ENCODE data around the gene TSNAXIP1.
"Not testable (repeated sequence)": the region's sequence is repeated elsewhere in the genome, so short reads cannot be mapped to it uniquely, and the experiment has no call there.

TSNAXIP1 gene

DNA sequence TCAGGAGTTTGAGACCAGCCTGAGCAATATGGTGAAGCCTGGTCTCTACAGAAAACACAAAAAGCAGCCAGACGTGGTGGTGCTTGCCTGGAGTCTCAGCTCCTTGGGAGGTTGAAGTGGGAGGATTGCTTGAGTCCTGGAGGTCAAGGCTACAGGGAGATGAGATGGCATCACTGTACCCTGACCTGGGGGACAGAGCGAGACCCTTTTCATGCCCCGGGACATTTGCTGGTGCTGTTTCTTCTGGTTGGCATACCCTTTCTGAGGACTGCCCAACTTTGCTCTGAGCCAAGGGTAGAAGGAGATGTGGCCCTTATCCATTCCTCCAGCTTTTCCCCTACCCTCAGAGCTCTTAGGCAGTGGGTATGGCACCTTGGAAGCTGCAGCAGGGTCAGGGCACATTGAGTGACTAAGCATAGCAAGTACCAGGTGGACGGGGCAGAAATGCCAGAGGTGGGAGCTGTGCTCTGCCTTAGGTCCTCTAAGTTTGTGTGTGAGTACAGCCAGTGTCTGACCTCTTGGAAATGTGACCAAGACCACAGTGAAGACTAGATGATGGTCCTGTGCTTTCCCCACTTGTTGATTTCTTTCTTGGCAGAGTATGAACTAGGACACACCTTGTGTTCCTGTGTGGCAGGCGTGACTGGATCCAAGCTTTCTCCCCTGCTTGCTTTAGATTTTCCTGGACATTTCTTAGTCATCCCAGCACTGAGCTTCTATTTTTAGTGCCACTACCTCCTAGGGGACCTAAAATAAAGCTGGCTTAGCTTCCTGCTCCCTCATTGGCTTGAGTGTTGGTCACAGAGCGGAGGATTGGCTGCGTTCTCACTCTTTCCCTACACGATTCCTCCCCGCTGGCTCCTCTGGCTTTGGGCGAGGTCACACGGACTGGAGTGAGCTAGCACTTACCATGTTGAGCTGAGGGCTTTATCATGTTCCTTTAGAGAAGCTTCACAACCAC lies 56.2 kb downstream of the TSNAXIP1 start:
- no peak for DNase-seq

DNA sequence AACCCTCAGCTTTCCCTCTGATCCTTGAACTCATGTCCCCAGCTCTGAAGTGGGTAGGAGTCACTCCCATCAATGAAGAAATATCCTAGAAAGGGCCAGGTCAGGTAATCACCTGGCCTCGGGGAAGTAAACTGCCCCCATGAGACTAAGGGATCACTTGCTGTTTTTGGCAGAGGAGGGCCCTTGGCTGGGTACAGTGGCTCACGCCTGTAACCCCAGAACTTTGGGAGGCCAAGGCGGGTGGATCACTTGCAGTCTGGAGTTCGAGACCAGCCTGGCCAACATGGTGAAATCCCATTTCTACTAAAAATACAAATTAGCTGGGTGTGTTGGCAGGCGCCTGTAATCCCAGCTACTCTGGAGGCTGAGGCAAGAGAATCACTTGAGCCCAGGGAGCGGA lies 57.4 kb downstream of the TSNAXIP1 start:
- not testable (repeated sequence) for DNase-seq

DNA sequence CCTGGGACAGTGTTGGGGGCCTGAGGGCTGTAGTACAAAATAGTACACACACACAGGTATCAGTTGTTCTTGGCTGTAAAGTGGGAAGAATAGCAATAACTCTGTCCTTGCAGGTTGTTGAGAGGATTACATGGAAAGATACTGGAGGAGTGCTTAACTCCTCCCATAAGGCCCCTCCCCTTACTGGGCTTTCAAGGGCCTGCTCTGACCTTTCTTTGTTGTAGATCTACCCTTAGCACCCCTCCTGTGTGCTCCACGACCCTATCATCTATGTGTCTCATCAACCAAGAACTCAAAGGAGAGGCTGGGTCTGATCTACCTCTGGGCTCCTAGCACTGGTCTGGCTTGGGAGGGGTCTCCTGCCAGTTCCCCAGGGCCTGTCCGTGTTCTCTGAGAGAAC lies 57.9 kb downstream of the TSNAXIP1 start:
- no peak for DNase-seq

DNA sequence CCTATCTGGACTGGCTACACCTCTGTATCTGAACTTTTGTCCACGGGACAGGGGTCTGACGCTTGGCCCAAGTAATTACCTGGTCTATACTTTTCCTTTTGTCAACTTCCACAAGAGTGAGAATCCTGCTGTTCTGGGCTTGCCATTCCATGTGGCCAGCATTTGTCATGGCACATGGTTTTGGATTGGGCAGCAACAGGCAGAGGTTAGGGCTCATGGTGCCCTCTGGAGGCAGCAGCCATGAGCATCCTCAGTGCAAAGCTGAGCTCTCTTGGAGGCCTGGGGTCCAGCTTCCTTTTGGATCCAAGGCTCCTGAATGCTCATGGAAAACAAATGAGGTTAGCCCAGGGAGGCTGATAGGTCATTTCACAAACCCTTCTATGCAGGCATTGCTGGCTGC lies 58.6 kb downstream of the TSNAXIP1 start:
- no peak for DNase-seq

GRCh38 chr16:67868290-67868689 lies 61.6 kb downstream of the TSNAXIP1 start:
- no peak for DNase-seq

GRCh38 chr16:67869653-67870052 lies 63.0 kb downstream of the TSNAXIP1 start:
- DNase-seq = no peak

DNA sequence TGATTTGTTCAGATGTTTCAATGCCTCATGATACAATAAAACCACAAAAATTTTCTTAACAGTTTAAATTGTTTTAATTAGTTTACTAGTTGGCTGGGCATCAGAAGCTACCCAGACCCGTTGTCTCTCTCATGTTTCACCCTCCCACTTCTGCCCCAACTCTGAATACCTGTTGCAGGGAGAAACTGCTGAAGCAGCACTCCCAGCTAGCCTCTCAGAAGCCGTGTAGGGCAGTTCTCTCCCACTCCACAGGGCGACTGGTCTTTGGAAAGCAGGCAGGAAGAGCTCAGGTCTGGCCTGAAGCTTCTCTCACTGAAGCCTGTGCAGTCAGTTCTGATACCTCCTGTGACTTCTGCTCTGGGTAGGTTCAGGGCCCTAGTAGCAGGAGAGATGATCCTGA lies 64.6 kb downstream of the TSNAXIP1 start:
- DNase-seq = no peak

- no peak for DNase-seq
Observed at GRCh38 chr16:67872131-67872630, 65.5 kb downstream of the TSNAXIP1 start.

GRCh38 chr16:67872631-67873434 lies 66.1 kb downstream of the TSNAXIP1 start, which contains the start of gene EDC4:
TSS of gene EDC4 (plus strand) at chr16:67873052. CDS start at chr16:67873262, 210 bp downstream.
- peak; percentile 88 for DNase-seq

DNA sequence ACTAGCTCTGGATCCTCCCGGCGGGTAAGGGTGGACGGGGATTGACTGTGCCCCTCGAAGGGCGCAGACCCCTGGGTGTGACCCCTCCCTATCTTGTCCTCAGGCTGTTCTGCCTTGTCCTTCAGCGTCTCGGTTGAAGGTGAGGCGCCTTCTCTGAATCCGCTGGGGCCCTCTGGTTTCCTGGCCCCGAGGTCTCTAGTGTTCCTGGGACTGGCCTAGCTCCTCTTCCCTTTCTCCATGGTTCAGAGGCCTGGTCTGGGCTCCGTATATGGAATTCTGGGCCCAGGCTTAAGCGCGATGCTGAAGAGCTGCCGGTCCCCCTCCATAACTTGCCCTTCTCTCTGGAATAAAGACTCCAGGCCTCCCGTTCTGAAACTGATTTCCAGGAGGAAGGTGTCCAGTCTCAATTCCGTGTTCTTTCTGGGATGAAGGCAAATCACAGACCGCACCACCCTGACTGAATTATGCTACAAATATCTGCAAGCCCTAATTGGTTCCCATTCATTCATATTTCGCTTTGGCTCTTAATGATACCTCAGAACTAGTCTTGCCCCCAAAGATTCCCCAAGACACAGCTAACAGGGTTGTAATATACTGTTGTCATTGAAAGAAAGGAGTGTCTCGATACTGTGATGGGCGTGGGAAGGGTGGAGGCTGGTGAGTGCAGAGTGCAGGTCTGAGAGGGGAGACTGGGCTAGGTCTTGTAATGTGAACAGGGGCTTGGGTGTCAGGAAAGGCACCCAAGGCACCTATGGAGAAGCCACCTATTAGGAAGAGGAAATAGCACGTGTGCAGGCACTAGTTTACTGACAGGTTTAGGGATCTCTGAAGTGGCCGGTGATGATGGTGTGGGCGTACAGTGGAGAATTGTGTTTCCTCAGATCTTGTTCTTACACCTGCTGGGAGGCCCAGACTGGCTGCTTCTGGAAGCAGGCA lies 67.0 kb downstream of the TSNAXIP1 start:
- DNase-seq = no peak

- DNase-seq = no peak
Observed at GRCh38 chr16:67874372-67874771, 67.7 kb downstream of the TSNAXIP1 start.

DNA sequence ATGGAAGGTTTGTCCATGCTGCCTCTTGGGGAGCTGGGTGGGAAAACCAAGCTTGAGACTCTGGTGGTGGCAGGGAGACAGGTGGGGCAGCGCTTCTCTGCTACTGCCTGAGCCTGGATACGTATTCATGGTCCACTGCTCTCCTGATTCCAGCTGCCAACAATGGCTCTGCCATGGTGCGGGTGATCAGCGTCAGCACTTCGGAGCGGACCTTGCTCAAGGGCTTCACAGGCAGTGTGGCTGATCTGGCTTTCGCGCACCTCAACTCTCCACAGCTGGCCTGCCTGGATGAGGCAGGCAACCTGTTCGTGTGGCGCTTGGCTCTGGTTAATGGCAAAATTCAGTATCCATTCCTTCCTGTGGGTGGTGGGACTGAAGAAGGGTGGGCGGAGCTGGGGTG lies 70.4 kb downstream of the TSNAXIP1 start:
- DNase-seq = no peak
